KMS-11 (cell line): Measurements from ENCODE around the gene ITGA2B.
"Not testable (repeated sequence)": the region's sequence is repeated elsewhere in the genome, so short reads cannot be mapped to it uniquely, and the experiment has no call there.

ENCODE experiments used
- H2AFZ ChIP-seq: fragments of 200-600 bp; sonication (generic); 2 replicates; pipeline ENCODE4 v1.6.1; 2016; ENCODE audit warnings: antibody characterized with exemption, mixed run types, low read depth
- H3K27ac ChIP-seq: fragments of 200-600 bp; sonication (generic); 2 replicates; pipeline ENCODE4 v1.6.1; 2016; ENCODE audit warnings: mild to moderate bottlenecking, mixed run types
- H3K27me3 ChIP-seq: fragments of 200-600 bp; sonication (generic); 2 replicates; pipeline ENCODE4 v1.6.1; 2017; ENCODE audit warnings: mild to moderate bottlenecking, low read depth, mixed run types, moderate library complexity; ENCODE audit not compliant: insufficient read depth
- H3K36me3 ChIP-seq: fragments of 200-600 bp; sonication (generic); 2 replicates; pipeline ENCODE4 v1.6.1; 2017; ENCODE audit warnings: mild to moderate bottlenecking, mixed run types; ENCODE audit not compliant: insufficient read depth
- H3K4me1 ChIP-seq: fragments of 200-600 bp; sonication (generic); 2 replicates; pipeline ENCODE4 v1.6.1; 2016; ENCODE audit warnings: mild to moderate bottlenecking, low read depth, mixed run types; ENCODE audit not compliant: poor library complexity, severe bottlenecking
- H3K4me2 ChIP-seq: fragments of 200-600 bp; sonication (generic); 2 replicates; pipeline ENCODE4 v1.7.0; 2016; ENCODE audit warnings: mild to moderate bottlenecking, mixed run types
- H3K4me3 ChIP-seq: fragments of 200-600 bp; sonication (generic); IDR thresholded peaks from 2 replicates; pipeline ENCODE4 v1.6.1; 2017; ENCODE audit warnings: low read depth, low read length, mixed read lengths; ENCODE audit not compliant: insufficient read depth
- H3K79me2 ChIP-seq: fragments of 200-600 bp; sonication (generic); 2 replicates; pipeline ENCODE4 v1.6.1; 2016; ENCODE audit warnings: low read depth, mixed run types; ENCODE audit not compliant: insufficient read depth
- H3K9ac ChIP-seq: fragments of 200-600 bp; sonication (generic); 2 replicates; pipeline ENCODE4 v1.6.1; 2016; ENCODE audit warnings: mild to moderate bottlenecking, mixed run types
- H4K20me1 ChIP-seq: fragments of 200-600 bp; sonication (generic); 2 replicates; pipeline ENCODE4 v1.6.1; 2016; ENCODE audit warnings: mild to moderate bottlenecking, mixed run types; ENCODE audit not compliant: insufficient read depth
- TF ChIP-seq, protein P1 (sequence below): fragments of 200-600 bp; sonication (generic); conservative IDR thresholded peaks from 2 replicates; pipeline ENCODE4 v1.6.1; 2017; ENCODE audit warnings: low read depth, mild to moderate bottlenecking, antibody characterized with exemption, low read length, moderate library complexity, mixed read lengths

ITGA2B gene

DNA sequence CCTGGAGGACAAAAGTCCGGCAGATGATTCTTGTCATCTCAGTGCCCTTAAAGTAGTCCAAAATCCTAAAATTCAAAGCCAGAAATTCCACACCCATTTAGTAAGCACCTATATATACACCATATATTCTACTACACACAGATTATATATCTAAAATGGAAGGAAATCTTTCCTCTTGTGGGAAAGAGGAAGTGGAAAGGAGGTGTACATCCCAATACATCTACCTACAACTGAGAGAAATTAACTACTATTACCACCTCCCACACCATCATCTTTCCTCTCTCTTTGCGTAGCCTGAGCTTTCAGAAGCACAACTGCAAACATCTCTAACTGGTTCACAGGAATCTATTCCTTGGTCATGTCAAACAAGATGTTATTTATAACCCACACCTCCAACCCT is 5.4 kb upstream of the ITGA2B start:
- no peak overlapping the region for H3K9ac ChIP-seq
- no peaks in the 10 kb centered on the region for H3K4me1 ChIP-seq
- H3K27ac ChIP-seq: no peak overlapping the region
- H3K27me3 ChIP-seq: no peaks in the 10 kb centered on the region
- TF ChIP-seq, protein P1, sequence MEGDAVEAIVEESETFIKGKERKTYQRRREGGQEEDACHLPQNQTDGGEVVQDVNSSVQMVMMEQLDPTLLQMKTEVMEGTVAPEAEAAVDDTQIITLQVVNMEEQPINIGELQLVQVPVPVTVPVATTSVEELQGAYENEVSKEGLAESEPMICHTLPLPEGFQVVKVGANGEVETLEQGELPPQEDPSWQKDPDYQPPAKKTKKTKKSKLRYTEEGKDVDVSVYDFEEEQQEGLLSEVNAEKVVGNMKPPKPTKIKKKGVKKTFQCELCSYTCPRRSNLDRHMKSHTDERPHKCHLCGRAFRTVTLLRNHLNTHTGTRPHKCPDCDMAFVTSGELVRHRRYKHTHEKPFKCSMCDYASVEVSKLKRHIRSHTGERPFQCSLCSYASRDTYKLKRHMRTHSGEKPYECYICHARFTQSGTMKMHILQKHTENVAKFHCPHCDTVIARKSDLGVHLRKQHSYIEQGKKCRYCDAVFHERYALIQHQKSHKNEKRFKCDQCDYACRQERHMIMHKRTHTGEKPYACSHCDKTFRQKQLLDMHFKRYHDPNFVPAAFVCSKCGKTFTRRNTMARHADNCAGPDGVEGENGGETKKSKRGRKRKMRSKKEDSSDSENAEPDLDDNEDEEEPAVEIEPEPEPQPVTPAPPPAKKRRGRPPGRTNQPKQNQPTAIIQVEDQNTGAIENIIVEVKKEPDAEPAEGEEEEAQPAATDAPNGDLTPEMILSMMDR: no peak
- no peaks in the 10 kb centered on the region; the same call in 1 of the 2 replicates for H3K36me3 ChIP-seq
- no peaks in the 10 kb centered on the region for H3K79me2 ChIP-seq
- no peaks in the 10 kb centered on the region for H4K20me1 ChIP-seq
- H3K4me2 ChIP-seq: no peak overlapping the region
- H3K4me3 ChIP-seq: no peak overlapping the region
- H2AFZ ChIP-seq: no peak overlapping the region

DNA sequence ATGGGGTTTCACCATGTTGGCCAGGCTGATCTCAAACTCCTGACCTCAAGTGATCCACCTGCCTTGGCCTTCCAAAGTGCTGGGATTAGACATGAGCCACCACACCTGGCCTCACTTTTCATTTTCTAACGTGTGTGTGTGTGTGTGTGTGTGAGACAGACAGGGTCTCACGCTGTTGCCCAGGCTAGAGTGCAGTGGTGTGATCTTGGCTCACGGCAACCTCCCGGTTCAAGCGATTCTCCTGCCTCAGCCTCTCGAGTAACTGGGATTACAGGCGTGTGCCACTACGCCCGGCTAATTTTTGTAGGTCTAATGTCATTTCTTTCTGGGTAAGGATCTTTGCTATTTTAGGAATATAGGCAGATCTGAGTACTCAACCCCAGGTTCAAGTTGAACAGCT is 4.7 kb upstream of the ITGA2B start:
- not testable (repeated sequence) for H2AFZ ChIP-seq, H3K27ac ChIP-seq, H3K9ac ChIP-seq, H3K27me3 ChIP-seq, H3K4me2 ChIP-seq, H3K36me3 ChIP-seq, H4K20me1 ChIP-seq, H3K79me2 ChIP-seq, H3K4me1 ChIP-seq, H3K4me3 ChIP-seq

DNA sequence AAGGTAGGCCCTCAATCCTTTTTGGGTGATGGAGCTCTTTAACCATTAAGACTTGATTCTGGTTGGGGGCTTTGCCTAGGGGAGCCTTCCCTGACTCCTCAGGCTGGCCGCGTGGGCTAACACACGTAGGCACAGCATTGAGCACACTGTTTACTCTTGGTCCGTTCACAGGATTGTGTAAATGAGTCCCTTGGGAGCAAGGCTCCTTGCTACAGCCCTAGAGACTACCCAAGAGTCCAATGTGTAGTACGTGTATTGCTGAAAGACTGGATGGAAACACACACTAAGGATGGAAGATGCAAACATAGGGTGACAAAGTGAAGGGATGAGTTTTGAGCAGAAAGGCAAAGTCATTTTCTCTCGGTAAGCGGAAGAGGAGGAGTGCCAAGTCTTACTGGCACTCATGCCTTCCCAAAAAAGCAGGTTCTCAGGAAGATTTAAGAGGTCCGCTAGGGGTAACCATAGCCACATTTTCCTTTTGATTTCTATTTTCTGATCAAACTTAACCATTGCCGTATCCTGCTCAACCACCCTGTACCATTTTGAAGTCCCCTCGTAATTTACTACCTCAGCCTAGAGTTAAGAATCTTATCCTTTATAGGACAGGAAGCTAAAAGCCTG is 911 bp upstream of the ITGA2B start:
- Histone ChIP-seq H3K36me3 (no peaks in the 10 kb centered on the region), H3K27me3 (no peaks in the 10 kb centered on the region), H2AFZ (no peak overlapping the region), H3K79me2 (no peaks in the 10 kb centered on the region), H3K4me3 (no peak overlapping the region), H3K27ac (no peak overlapping the region), H3K4me1 (peaks cover 6% of the 10 kb centered on the region), H4K20me1 (no peaks in the 10 kb centered on the region), H3K4me2 (no peak overlapping the region), H3K9ac (no peak overlapping the region)
- TF ChIP-seq, protein P1: no peak

DNA sequence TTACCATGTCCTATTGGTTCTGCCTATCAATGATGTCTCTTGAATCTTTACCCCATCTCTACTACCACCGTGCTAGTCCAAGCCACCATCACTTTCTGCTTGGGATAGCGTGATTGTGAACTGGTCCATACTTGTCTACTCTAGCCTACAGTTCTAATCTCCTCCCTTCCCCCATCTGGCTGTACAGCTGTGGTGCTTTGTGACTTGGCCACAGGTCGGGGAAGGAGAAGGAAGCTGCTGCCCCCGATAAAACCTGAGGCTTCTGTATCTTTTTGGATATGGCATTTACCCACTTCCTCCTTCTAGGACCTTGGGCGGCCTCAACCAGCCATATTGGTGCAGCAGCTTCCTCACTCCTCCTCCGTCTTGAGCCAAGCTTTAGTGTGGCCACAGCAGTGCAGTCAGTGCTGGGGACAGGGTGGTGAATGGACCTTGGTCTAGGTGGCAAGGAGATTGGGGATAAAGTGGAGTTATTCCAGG is 314 bp upstream of the ITGA2B start:
- Histone ChIP-seq H2AFZ (no peak overlapping the region), H3K9ac (no peak overlapping the region), H3K4me2 (no peak overlapping the region), H3K27me3 (no peaks in the 10 kb centered on the region), H3K36me3 (no peaks in the 10 kb centered on the region), H4K20me1 (no peaks in the 10 kb centered on the region), H3K79me2 (no peaks in the 10 kb centered on the region), H3K4me3 (no peak overlapping the region), H3K4me1 (peaks cover 6% of the 10 kb centered on the region), H3K27ac (no peak overlapping the region)
- TF ChIP-seq, protein P1: no peak

DNA sequence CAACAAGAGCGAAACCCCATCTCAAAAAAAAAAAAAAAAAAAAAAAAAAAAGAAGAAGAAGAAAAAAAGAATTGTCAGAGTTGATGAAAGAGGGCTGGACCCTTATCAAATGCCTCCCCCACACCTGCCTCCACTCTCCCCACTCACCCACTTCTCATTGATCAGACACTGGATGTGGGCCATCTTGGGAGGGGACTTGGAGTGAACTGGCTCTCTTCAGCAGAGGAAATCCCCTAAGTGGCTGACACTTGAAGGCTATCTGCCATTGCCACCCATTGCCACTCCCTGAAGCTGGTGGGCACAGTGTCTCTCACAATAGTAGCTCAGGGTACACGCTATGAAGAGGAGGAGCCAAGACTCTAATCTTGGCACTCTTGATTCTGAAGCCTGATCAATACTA is 1.6 kb downstream of the ITGA2B start:
- Histone ChIP-seq H2AFZ (no peak overlapping the region), H3K9ac (no peak overlapping the region), H3K79me2 (no peaks in the 10 kb centered on the region), H3K4me3 (no peak overlapping the region), H4K20me1 (no peaks in the 10 kb centered on the region), H3K36me3 (no peaks in the 10 kb centered on the region), H3K27me3 (peaks cover 6% of the 10 kb centered on the region; the same call in 1 of the 2 replicates), H3K4me1 (peaks cover 6% of the 10 kb centered on the region), H3K4me2 (no peak overlapping the region), H3K27ac (no peak overlapping the region)
- TF ChIP-seq, protein P1: no peak
